ENCODE measurements around the gene DTNBP1. TPM values are rescaled to one million over a fixed set of nuclear protein-coding genes. Genes with fewer than 3 reads are reported as not detected.

DTNBP1 gene, protein sequence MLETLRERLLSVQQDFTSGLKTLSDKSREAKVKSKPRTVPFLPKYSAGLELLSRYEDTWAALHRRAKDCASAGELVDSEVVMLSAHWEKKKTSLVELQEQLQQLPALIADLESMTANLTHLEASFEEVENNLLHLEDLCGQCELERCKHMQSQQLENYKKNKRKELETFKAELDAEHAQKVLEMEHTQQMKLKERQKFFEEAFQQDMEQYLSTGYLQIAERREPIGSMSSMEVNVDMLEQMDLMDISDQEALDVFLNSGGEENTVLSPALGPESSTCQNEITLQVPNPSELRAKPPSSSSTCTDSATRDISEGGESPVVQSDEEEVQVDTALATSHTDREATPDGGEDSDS
- 32.2 TPM for polyA plus RNA-seq (2012; ENCODE audit: insufficient read depth, insufficient read length)

DNA sequence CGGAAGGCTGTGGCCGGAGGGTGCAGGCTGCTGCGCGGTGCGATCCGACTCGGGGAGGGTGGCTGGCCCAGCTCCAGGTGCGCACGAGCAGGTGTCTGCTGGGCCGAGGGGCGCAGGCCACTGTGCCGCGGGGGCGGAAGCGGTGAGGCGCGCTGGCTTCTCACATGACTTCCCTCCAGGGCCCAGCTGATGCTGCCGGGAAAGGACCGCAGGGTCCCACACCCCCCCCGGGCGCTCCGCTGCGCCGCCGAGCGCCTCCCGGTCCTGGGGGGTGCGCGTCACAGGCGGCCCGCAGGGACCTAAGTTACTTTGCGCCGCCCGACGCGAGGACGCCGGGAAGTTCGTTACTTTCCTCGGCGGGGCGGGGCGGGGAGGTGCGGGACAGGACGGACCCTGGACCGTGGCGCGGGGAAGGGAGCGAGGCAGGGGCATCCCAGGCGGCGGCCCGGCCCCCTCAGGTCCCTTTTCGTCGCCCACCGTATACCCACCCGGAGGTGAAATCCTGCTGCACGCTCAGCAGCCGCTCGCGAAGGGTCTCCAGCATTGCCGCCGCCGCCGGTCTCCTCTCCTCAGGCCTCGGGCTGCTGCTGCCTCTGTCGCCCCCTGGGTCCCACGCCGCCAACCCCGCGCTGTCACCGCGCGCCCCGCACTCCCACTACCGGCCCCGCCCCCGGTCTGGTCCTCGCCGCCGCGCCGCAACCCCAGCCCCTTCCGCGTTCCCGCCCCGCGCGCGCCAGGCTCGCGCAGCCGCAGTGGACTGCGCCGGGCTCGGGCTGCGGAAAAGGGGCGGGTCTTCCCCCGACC lies at the start of gene DTNBP1:
Gene DTNBP1 (minus strand): TSS at position 703 of the 804 bp plus-strand sequence. CDS start 159 bp downstream, at position 544.
- H3K4me3 ChIP-seq (ENCODE audit: low read length), result peak within 1 kb of the TSS; percentile 59
- DNase-seq (ENCODE audit: low read depth, low spot score), result peak; percentile 72

DNA sequence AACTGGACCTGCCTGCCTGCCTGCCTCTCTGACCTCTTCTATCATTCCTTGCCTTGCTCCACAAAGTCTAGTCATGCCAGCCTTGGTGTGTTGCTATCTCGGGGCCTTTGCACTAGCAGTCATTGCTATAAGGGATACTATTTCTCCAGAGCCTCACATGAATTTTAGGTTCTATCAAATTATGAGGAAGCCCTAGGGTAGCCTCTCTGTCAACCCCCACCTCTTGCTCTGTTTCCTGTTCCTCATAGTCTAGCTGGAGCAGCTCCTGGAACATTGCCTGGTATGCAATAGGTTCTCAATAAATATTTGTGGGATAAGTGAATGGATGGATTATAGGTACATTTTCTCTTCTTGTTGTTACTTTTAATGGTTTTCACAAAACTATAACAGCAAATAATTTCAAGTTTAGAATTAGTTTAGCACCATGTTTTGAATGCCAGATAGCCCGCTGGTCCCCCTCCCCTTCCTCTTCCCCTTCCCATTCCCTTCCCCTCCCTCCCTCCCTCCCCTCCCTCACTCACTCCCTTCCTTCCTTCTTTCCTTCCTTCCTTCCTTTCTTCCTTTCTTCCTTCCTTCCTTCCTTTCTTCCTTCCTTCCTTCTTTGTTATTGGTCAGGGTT lies 46.9 kb upstream of the DTNBP1 start:
- no peak for DNase-seq (ENCODE audit: low read depth, low spot score)
- H3K4me3 ChIP-seq (ENCODE audit: low read length), result no peak overlapping the region

DNA sequence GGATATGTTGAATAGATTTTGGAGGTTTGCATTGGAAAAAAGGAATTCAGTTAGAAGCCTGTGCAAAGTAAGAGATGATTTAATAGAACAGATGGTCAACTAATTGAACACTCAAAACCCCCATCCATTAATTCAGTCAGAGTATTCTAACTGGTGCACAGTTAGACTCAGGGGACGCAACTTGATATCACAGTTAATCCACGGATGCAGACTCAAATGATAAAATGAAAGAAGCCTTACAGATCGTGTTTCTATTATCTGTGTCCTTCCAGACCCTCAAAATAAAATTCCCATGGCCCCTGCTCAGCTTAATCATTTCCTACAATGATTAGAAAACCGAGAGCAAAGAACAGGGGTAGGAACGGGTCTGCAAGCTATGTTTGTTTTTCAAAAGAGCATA lies 45.4 kb upstream of the DTNBP1 start:
- no peak for DNase-seq (ENCODE audit: low read depth, low spot score)

DNA sequence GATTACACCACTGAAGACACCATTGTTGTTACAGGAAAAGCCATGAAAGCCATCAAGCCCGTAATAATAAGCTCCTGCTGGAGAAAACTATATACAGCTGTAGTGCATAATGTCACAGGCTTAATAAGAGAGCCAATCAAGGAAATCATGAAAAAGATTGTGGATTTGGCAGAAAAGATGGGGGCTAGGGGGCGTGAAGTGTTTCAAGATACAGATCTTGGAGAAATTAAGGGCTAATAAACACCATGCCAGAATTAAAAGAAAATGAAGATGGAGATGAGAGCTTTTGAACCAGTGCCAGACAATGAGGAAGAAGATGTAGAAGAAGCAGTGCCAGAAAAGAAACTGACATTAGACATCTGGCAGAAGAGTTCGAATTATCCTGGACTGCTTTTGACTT lies 43.2 kb upstream of the DTNBP1 start:
- no peak for DNase-seq (ENCODE audit: low read depth, low spot score)

More for the DNA sequence above, 45.4 kb upstream of the DTNBP1 start:
- no peak overlapping the region for H3K4me3 ChIP-seq (ENCODE audit: low read length)

DNA sequence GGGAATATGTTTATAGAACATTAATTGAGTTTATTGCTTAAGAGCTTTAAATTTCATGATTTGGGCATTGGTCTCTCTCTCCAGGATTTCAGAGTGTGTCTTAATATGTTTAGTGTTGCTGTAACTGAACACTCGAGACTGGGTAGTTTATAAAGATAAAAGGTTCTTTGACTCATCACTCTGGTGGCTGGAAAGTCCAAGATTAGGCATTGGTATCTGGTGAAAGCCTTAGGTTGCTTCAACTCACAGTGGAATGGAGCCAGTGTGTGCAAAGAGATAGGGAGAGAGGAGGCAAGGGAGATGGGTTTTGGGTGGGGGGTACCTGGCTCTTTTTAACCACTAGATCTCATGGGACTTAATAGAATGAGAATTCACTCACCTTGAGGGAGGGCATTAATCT lies 35.6 kb upstream of the DTNBP1 start:
- no peak for DNase-seq (ENCODE audit: low read depth, low spot score)
- H3K4me3 ChIP-seq (ENCODE audit: low read length), result no peak overlapping the region

More for the DNA sequence above, 43.2 kb upstream of the DTNBP1 start:
- H3K4me3 ChIP-seq (ENCODE audit: low read length), result no peak overlapping the region

DNA sequence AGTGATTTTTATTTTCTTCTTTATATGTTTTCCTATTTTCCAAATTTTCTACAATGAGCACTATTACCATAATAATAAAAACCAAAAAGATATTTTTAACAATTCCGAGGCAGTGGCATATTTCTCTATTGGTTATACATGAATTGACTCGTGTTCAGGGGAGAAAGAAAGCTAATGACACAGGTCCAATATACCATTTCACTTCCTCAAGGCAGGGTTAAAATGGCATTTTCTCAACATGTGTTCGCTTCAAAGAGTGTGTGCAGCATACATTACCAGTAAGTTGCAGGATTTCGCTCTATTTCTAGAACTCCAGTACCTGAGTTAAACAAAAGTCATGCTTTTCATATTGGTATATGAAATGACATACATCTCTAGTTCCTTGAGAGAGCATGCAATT lies 35.1 kb upstream of the DTNBP1 start:
- no peak overlapping the region for H3K4me3 ChIP-seq (ENCODE audit: low read length)
- DNase-seq (ENCODE audit: low read depth, low spot score), result no peak

DNA sequence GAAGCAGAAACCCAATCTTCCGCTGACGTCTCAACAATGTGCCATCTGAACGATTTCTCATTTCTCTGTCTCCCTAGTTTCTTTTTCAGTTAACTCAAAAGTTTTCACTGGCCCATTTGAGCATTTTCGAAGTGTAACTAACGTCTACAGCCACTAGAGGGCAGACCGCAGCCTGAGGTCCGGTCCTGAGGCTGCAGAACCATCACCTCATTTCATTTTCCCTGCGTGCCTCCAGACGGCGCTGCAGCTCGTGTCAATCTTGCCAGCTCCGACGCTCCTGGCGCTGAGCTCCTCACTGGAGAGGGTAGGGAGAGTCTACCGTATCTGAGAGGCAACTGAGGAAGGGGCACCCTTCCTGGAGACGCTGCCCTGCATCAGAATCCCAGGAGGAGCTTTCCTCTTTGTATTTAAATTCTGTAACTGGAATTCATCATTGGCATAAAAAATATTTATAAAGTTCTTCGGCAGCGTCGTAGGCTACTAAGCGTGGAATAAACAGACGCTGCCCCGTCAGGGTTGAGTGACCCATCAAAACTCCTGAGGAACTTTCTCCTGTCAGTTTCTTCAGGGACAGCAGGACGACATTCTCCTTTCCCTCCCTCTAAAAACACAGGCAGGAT lies 28.5 kb upstream of the DTNBP1 start:
- DNase-seq (ENCODE audit: low read depth, low spot score), result peak; percentile 81
- no peak overlapping the region for H3K4me3 ChIP-seq (ENCODE audit: low read length)

DNA sequence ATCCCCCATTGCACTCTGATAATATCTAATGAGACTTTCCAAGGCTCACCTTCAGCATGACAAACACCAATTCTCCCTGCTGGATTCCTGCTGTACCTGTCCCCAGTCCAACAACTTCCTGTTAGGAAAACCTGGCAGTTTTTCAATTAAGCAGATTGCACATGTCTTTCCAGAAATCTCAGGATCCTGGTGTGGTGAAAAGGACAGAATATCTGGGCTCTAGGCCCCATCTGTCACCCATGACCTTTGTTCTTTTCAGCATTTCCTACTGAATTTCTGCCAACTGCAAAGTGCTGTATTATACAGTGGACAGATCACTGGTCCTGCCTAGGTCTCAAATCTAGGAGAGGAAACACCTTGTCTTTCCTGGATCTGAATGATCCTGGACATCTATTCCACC lies 27.7 kb upstream of the DTNBP1 start:
- no peak overlapping the region for H3K4me3 ChIP-seq (ENCODE audit: low read length)
- no peak for DNase-seq (ENCODE audit: low read depth, low spot score)

DNA sequence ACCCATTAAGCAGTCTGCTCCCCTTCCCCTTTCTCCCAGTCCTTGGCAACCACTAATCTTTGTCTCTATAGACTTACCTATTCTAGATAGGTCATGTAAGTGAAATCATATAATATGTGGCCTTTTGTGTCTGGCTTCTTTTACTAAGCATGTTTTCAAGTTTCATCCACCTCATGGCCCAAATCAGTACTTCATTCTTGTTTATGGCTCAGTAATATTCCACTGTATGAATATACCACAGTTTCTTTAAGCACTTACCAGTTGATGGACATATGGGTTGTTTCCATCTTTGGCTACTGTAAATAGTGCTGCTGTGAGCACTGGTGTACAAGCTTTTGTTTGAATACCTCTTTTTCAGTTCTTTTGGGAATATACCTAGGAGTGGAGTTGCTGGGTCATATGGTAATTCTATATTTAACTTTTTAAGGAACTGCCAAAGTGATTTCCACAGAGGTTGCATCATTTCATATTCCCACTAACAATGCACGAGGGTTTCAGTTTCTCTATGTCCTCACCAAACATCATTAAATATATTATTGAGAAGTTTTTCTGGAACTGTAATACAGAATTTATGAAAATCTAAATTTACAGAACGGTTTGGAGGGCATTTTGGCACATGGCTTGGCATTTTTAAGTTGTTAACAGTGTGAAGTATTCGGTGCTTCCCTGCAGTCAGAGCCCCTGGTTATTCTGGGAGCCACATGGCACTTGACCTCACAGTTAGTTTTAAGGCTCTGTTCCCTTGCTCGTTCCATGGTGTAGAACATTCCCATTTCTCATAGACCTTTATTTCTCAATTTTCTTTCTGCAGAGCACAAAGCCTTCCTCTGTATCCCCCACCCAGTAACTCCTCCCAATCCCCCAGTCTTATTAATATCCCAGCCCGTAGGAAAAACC lies 27.0 kb upstream of the DTNBP1 start:
- no peak overlapping the region for H3K4me3 ChIP-seq (ENCODE audit: low read length)
- DNase-seq (ENCODE audit: low read depth, low spot score), result no peak

DNA sequence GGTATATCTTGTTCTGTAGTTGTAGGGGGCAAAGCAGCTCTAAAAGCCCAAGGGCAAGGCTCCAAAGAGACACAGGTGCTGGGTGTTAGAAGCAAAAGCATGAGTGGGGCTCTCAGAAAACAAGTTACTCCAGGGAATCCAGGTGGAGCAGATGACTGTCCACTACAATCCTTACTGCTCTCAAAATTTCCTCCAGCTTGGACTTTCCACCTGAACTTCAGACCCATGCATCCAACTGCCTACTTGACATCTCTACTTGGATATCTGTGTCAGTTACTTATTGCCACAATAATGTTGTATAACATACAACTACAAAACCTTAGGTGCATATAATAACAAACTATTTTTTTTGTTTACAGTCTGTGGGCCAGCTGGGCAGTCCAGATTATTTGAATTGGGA lies 22.8 kb upstream of the DTNBP1 start:
- no peak for DNase-seq (ENCODE audit: low read depth, low spot score)
- H3K4me3 ChIP-seq (ENCODE audit: low read length), result no peak overlapping the region

DNA sequence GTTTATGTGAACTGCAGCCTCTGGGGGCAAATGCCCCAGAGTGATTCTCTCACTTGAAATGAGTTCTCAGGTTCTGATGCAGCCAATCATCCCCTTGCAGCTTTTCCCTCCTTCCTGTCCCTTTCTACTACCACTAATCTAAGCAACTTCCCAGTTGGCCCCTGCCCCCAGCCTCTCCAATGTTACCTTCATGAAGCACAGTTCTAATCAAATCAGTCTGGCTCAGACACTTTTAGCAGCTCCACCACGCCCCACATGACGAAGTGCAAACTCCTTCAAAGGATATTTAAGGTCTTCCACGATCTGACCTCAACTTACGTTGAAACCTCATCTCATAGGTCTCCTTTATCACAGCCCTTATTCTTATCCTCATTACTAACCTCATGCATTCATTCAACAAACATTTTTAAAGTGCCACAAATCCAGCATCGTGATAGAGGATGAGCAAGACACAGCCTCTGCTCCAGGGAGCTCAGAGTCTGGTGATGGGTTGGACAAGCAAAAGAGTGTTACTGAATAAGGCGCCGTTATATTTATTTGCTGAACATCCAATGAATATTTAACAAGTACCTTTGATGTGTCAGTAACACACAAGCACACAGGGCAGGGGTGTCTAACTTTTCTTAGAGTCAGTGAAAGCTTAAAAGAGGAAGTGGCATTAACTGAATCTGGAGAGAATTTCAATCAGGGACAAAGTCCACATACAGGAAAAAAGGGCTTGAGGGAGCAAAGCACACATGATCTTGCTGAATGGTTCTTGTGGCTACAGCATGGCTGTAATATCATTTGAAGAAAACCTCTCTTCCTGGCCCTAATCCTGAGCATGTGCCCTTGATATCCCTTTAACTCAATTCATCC lies 20.4 kb upstream of the DTNBP1 start:
- DNase-seq (ENCODE audit: low read depth, low spot score), result no peak

DNA sequence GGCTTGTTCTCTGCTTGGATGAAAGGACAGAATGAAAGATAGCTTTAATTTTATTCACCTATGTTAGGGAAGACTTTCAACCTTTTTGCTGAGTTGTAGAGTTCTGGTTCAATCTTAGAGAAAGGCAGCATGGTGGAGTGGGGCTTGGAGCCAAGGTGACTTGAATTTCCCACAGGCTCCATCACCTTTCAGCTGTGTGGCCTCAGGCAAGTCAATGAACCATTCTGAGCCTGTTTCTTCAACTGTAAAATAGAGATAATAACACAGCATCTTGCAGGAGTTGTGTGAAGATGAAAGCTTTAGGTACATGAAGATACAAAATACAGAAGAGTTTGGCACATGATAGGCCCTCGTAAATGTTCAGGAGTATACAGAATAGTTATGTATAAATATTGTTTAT lies 19.1 kb upstream of the DTNBP1 start:
- no peak overlapping the region for H3K4me3 ChIP-seq (ENCODE audit: low read length)
- no peak for DNase-seq (ENCODE audit: low read depth, low spot score)

More for the DNA sequence above, 20.4 kb upstream of the DTNBP1 start:
- no peak overlapping the region for H3K4me3 ChIP-seq (ENCODE audit: low read length)

DNA sequence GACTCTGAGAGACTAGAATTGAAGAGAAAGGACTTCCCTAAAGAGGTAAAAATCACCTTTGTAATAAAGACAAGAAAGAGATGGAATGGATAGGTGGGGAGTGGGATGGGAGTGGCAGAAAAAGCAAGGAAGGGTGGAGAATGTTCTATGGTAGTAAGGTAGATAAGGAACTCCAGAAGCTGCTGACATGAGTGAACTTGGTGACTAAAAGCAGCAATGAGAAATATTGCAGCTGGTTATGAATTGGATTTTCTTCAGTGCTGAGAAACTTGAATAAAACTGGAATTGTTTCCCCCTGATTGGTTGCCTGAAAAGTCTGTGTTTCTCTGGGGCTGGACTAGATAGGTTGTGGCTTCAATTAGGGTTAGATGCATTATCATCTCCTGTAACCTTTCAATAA lies 15.7 kb upstream of the DTNBP1 start:
- no peak for DNase-seq (ENCODE audit: low read depth, low spot score)
- H3K4me3 ChIP-seq (ENCODE audit: low read length), result no peak overlapping the region

DNA sequence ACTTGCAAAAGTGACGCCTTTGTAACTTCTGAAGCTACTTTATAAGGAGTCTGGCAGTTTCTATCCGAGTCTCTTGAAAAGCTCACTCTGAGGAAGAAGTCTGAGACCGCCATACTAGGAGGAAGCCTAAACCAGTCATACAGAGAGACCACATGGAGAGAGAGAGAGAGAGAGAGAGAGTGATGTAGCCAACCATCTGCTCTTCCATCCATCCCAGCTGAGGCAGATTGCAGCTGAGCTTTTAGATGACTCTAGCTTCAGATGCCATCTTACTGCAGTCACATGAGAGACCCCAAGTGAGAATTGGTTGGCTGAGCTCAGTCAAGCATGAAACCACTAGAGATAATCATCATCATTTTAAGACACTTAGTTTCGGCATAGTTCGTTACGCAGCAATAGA lies 15.0 kb upstream of the DTNBP1 start:
- no peak overlapping the region for H3K4me3 ChIP-seq (ENCODE audit: low read length)
- DNase-seq (ENCODE audit: low read depth, low spot score), result peak; percentile 54

DNA sequence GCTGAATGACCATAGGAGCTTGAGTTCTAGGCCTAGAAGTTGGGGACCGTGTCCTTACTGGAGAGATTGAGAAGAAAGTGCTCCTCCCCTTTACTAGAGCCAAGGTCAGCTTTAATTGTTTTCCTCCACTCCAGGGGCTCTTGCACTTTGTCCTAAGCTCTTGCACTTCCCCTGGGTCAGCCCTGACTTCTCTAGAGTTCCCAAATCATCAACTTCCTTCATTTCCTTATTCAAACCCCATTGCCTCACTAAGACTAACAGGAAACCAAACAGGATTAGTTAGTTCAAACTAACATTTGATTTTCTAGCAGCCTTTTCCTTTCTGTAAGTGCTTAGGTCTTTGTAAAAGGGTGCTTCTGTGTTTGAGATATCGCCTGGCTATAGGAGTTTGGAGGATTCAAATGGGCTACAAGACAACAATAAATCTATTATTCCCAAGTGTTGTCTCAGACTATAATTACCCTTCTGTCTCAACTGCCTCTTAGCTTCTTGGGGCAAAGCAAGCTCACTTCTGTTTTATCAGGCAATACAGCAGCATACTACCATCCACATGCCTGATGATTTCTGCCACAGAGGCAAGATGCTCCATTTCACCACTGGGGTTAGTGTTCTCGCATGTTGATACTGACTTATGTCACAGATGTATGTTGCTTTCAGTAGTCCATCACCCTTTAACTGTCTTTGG lies 12.8 kb upstream of the DTNBP1 start:
- H3K4me3 ChIP-seq (ENCODE audit: low read length), result no peak overlapping the region
- DNase-seq (ENCODE audit: low read depth, low spot score), result no peak

DNA sequence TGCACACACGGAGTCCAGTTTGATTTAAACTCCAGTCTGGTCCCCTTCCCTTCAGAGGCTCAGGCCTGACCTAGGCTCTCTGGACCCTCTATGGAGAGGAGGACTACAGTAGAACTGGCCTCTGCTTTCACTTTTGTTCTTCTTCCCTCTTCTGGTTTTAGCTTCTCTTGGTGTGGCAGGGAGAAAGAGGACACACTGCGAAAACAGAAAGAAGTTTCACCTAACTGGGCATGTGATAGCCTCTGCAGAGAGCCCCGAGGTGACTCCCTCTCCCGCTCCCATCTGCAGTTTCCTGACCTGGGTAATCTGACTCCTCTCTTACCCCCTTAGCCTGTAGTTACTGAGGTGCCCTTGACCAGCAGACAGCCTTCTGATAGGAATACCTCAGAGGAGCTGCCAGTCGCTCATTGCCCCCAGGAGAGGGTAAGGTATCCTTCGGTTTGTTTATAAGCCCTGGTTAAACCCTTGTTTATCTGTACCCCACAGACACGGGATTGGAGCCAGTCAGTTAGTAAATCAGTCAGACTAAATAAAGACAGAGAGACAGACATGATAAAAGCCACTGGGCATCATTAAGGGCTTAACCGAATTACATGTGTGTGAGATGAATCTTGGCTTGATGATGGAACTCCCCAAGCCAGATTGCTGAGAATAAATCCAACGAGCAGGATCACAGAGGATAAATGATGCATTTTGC lies 12.0 kb upstream of the DTNBP1 start:
- DNase-seq (ENCODE audit: low read depth, low spot score), result no peak
- H3K4me3 ChIP-seq (ENCODE audit: low read length), result no peak overlapping the region

DNA sequence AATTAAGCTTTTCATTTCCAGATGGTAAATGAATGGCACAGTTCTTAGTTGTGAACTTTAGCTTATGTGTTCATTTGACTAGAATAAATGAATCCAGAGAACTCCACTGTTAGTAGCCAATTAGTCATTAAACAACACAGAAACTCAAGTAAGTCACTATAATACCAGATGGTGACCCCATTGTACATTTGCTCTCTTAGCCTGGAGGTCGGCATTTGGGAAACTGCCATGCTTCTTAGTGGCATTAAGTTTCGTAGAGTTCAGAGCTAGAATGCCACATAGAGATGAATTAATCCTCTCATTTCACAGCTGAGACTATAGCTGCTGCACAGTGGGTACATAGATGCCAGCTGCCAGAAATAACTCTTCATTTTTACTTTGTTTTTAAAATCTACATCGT lies 10.8 kb upstream of the DTNBP1 start:
- DNase-seq (ENCODE audit: low read depth, low spot score), result no peak
- no peak overlapping the region for H3K4me3 ChIP-seq (ENCODE audit: low read length)
